GM18499 (cell line): ENCODE data around the gene ANKRD29.
"Not testable (repeated sequence)": the region's sequence is repeated elsewhere in the genome, so short reads cannot be mapped to it uniquely, and the experiment has no call there.

ENCODE experiments used
- ATAC-seq: cut with Tn5 transposase; IDR thresholded peaks from one replicate; pipeline ENCODE4 v1.9.1; 2021; ENCODE audit warnings: moderate number of reproducible peaks; ENCODE audit not compliant: insufficient read depth, unreplicated experiment

Gene ANKRD29

GRCh38 chr18:23648456-23648855, 14.3 kb downstream of the ANKRD29 start:
- no peak for ATAC-seq

GRCh38 chr18:23646282-23646681, 16.4 kb downstream of the ANKRD29 start:
- ATAC-seq, result no peak

- ATAC-seq, result no peak
Observed at GRCh38 chr18:23645568-23646175, 17.0 kb downstream of the ANKRD29 start.

- ATAC-seq, result no peak
Observed at GRCh38 chr18:23643815-23644490, 18.8 kb downstream of the ANKRD29 start.

- no peak for ATAC-seq
Observed at GRCh38 chr18:23641937-23642666, 20.6 kb downstream of the ANKRD29 start.

GRCh38 chr18:23641143-23641720, 21.5 kb downstream of the ANKRD29 start:
- no peak for ATAC-seq

- no peak for ATAC-seq
Observed at GRCh38 chr18:23640052-23640451, 22.7 kb downstream of the ANKRD29 start.

- ATAC-seq, result not testable (repeated sequence)
Observed at GRCh38 chr18:23636433-23636832, 26.3 kb downstream of the ANKRD29 start.

GRCh38 chr18:23636071-23636399, 26.7 kb downstream of the ANKRD29 start:
- ATAC-seq, result no peak

GRCh38 chr18:23635283-23636070, 27.2 kb downstream of the ANKRD29 start:
- no peak for ATAC-seq

GRCh38 chr18:23634692-23635091, 28.0 kb downstream of the ANKRD29 start:
- ATAC-seq, result no peak

- ATAC-seq, result no peak
Observed at GRCh38 chr18:23632615-23633014, 30.1 kb downstream of the ANKRD29 start.

- no peak for ATAC-seq
Observed at GRCh38 chr18:23631746-23632145, 31.0 kb downstream of the ANKRD29 start.

GRCh38 chr18:23631312-23631711, 31.4 kb downstream of the ANKRD29 start:
- no peak for ATAC-seq

- ATAC-seq, result peak; percentile 85
Observed at GRCh38 chr18:23629444-23629946, 33.2 kb downstream of the ANKRD29 start.

GRCh38 chr18:23627970-23628369, 34.7 kb downstream of the ANKRD29 start:
- no peak for ATAC-seq

GRCh38 chr18:23627321-23627720, 35.4 kb downstream of the ANKRD29 start:
- no peak for ATAC-seq

- no peak for ATAC-seq
Observed at GRCh38 chr18:23626451-23627279, 36.0 kb downstream of the ANKRD29 start.

- ATAC-seq, result no peak
Observed at GRCh38 chr18:23623040-23623439, 39.7 kb downstream of the ANKRD29 start.
